CD4-positive, CD25-positive, alpha-beta regulatory T cell (primary cell): ENCODE data around the gene NDUFC2. TPM values are rescaled to one million over a fixed set of nuclear protein-coding genes. Genes with fewer than 3 reads are reported as not detected.
A peak's percentile ranks its signal among the peaks of the same experiment; 100 is the strongest.

ENCODE experiments used
- ATAC-seq, 2 donors: fragments of 150-1000 bp; cut with Tn5 transposase; one replicate each; pipeline ENCODE4 v1.10.0; 2021; ENCODE audit warnings: low read depth in 2 of 2, moderate number of reproducible peaks in 2 of 2, moderate library complexity in 1 of 2
- DNase-seq, 3 donors: peaks; one replicate each; pipeline versions ENCODE4 v3.0.0 to v3.0.0-alpha.2; 2012 to 2022; ENCODE audit warnings: mixed read lengths in 1 of 3
- H3K27ac ChIP-seq: one replicate; pipeline ENCODE4 v1.7.0; 2013; ENCODE audit warnings: mild to moderate bottlenecking, low read length; ENCODE audit not compliant: insufficient read depth, poor library complexity, severe bottlenecking
- H3K27me3 ChIP-seq: one replicate; pipeline ENCODE4 v1.7.0; 2013; ENCODE audit warnings: low read length; ENCODE audit not compliant: control insufficient read depth, insufficient read depth
- H3K36me3 ChIP-seq: one replicate; pipeline ENCODE4 v1.7.0; 2013; ENCODE audit warnings: mild to moderate bottlenecking, low read length, moderate library complexity; ENCODE audit not compliant: control insufficient read depth, insufficient read depth
- H3K4me1 ChIP-seq: 2 replicates; pipeline ENCODE4 v1.7.0; 2013; ENCODE audit warnings: mild to moderate bottlenecking, low read length; ENCODE audit not compliant: insufficient read depth, control insufficient read depth, poor library complexity, severe bottlenecking
- H3K4me3 ChIP-seq: one replicate; pipeline ENCODE4 v1.7.0; 2013; ENCODE audit warnings: low read depth, mild to moderate bottlenecking, low read length, moderate library complexity
- H3K9me3 ChIP-seq, 2 experiments: 1 replicate in 1 of 2; 2 replicates in 1 of 2; pipeline ENCODE4 v1.7.0; 2013; ENCODE audit warnings: low read length in 2 of 2, mild to moderate bottlenecking in 1 of 2, moderate library complexity in 1 of 2; ENCODE audit not compliant: control insufficient read depth in 2 of 2
- H3K27ac Mint-ChIP-seq, 3 donors: one replicate each; pipeline ENCODE4 v1.8.0; 2020 to 2022; ENCODE audit warnings: mild to moderate bottlenecking in 3 of 3, mixed read lengths in 3 of 3, moderate library complexity in 2 of 3
- H3K27me3 Mint-ChIP-seq: one replicate; pipeline ENCODE4 v1.8.0; 2022; ENCODE audit warnings: mild to moderate bottlenecking, mixed read lengths
- H3K36me3 Mint-ChIP-seq: one replicate; pipeline ENCODE4 v1.8.0; 2020; ENCODE audit warnings: mixed read lengths
- H3K4me1 Mint-ChIP-seq, 4 donors: one replicate each; pipeline ENCODE4 v1.8.0; 2020 to 2022; ENCODE audit warnings: mixed read lengths in 4 of 4, mild to moderate bottlenecking in 1 of 4
- H3K4me3 Mint-ChIP-seq, 4 donors: one replicate each; pipeline ENCODE4 v1.8.0; 2020 to 2022; ENCODE audit warnings: mild to moderate bottlenecking in 4 of 4, mixed read lengths in 4 of 4, moderate library complexity in 3 of 4
- H3K9me3 Mint-ChIP-seq, 7 donors: one replicate each; pipeline ENCODE4 v1.8.0; 2020 to 2022; ENCODE audit warnings: mixed read lengths in 7 of 7, mild to moderate bottlenecking in 3 of 7, moderate library complexity in 2 of 7
- polyA plus RNA-seq, 4 donors: library from polyadenylated mRNA; unstranded; fragments of 300-500 nt; fragmentation: Illumina TruSeq; gene quantifications; one replicate each; pipeline ENCODE4 v1.2.3, GENCODE V29; 2021
- total RNA-seq: library from RNA; stranded (reverse); gene quantifications from one replicate; pipeline ENCODE4 v1.2.3, GENCODE V29; 2022

The NDUFC2 gene
- total and polyA plus RNA-seq, 5 donors from 2014 or later, result 43.2 to 222 (median 177) TPM

DNA sequence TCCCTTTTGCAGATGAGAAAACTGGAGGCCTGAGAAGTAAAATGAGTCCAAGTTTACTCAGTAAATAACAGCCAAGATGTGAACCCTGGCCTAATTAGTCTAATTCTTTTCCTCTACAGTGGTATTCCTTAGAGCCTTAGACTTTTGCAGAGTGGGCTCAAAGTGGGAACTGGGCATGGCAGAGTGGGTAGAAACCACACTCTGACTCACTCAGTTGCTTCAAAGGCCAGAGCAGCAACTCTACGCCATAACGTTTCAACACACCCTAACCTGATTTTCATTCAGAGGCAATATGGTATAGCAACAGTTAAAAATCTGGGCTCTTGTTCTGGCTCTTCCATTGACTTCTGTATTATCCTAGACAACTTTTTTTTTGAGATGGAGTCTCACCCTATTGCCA lies 13.2 kb downstream of the NDUFC2 start:
- DNase-seq (no peak), ATAC-seq (no peak)
- H3K4me1 ChIP-seq, result no peaks in the 10 kb centered on the region
- Mint-ChIP-seq H3K36me3 (peaks cover 29% of the 10 kb centered on the region), H3K27me3 (no peaks in the 10 kb centered on the region), H3K27ac (no peak overlapping the region), H3K4me3 (no peak overlapping the region), H3K9me3 (no peaks in the 10 kb centered on the region), H3K4me1 (peaks cover under 1 to 5% (median 2%) of the 10 kb centered on the region in 4 donors)
- H3K36me3 ChIP-seq, result peaks cover 34% of the 10 kb centered on the region
- H3K27me3 ChIP-seq, result no peaks in the 10 kb centered on the region
- no peak overlapping the region for H3K4me3 ChIP-seq
- no peaks in the 10 kb centered on the region for H3K9me3 ChIP-seq
- H3K27ac ChIP-seq, result no peak overlapping the region

DNA sequence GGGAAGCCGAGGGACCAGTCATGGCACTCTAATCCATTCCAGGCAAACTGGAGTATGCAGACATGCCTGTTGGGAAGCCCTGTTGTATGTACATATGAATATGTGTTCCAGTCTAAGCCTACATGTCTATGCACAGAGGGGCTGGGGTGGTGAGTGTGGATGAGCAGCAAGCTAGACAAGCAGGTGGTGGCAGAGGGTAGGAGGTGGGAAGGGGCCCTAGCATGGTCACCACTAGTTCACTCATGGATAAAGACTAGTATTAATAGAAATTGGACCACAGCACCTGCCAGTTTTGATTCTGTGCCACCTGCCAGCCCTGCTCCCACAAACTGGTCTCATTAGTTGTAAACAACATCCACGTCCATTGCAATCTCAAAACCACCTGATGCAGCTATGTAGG lies 14.5 kb downstream of the NDUFC2 start:
- Histone ChIP-seq H3K36me3 (peaks cover 21% of the 10 kb centered on the region), H3K4me3 (no peak overlapping the region), H3K9me3 (no peaks in the 10 kb centered on the region), H3K27me3 (no peaks in the 10 kb centered on the region), H3K27ac (no peak overlapping the region), H3K4me1 (no peaks in the 10 kb centered on the region)
- Mint-ChIP-seq H3K9me3 (no peaks in the 10 kb centered on the region), H3K36me3 (peaks cover 26% of the 10 kb centered on the region), H3K4me1 (peaks cover 0 to 5% (median 0%) of the 10 kb centered on the region in 4 donors), H3K4me3 (no peak overlapping the region), H3K27me3 (no peaks in the 10 kb centered on the region), H3K27ac (no peak overlapping the region)
- no peak for DNase-seq
- ATAC-seq, result no peak

DNA sequence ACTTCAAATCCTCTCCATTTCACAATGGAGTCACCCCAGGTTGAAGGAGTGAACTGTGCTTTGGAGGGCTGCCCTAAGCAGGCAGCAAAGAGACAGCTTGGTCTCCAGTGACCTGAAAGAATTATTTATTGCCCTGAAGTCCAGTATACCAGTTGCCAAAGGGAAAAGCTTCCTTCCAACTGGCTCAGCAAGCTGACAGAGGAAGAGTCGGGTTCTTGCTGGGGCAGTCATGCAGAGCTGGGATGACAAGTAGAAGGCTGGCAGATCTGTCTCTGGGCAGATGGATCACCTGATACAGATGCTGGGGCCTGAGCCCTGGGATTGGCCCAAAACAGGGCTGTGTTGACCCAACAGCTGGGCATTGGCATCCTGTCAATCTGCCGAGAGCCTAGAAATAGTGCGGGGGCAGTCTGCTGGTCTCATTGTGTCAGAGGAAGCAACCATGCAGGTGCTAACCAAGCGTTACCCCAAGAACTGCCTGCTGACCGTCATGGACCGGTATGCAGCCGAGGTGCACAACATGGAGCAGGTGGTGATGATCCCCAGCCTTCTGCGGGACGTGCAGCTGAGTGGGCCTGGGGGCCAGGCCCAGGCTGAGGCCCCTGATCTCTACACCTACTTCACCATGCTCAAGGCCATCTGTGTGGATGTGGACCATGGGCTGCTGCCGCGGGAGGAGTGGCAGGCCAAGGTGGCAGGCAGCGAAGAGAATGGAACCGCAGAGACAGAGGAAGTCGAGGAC lies 16.1 kb downstream of the NDUFC2 start, which contains the start of gene THRSP:
Gene THRSP (plus strand): TSS at position 422 of the 742 bp plus-strand sequence. CDS start 21 bp downstream, at position 443.
- no peak for DNase-seq
- Mint-ChIP-seq H3K4me1 (peaks cover 0 to 5% (median 0%) of the 10 kb centered on the region in 4 donors), H3K36me3 (peaks cover 13% of the 10 kb centered on the region), H3K27ac (peak within 1 kb of the TSS in 1 of 3 donors; percentile 33), H3K9me3 (no peaks in the 10 kb centered on the region), H3K4me3 (no peak within 1 kb of the TSS), H3K27me3 (no peaks in the 10 kb centered on the region)
- no peak for ATAC-seq
- no peaks in the 10 kb centered on the region for H3K4me1 ChIP-seq
- H3K27me3 ChIP-seq, result no peaks in the 10 kb centered on the region
- peaks cover 7% of the 10 kb centered on the region for H3K36me3 ChIP-seq
- no peak within 1 kb of the TSS for H3K4me3 ChIP-seq
- H3K9me3 ChIP-seq, result no peaks in the 10 kb centered on the region
- no peak within 1 kb of the TSS for H3K27ac ChIP-seq

DNA sequence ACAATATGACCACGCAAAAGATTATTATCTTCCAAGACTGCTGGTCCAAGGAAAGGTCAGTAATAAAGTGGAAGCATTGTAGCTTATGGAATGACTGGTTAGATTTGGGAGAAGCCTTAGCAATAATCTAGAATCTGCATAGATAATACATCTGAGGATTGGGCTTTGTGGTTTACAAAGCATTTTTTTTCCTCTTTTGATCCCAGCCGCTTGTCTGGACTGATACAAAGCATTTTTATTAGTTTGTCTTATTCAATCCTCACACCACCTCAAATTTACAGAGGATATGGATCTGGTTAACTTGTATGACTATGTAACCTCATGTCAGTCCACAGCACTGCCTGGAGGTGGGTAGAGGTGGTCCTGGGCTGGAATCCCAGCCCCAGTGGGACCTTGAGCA lies 17.0 kb downstream of the NDUFC2 start:
- Mint-ChIP-seq H3K27ac (no peak overlapping the region), H3K4me3 (no peak overlapping the region), H3K9me3 (no peaks in the 10 kb centered on the region), H3K4me1 (peaks cover 0 to 5% (median 0%) of the 10 kb centered on the region in 4 donors), H3K27me3 (no peaks in the 10 kb centered on the region), H3K36me3 (peaks cover 5% of the 10 kb centered on the region)
- no peak overlapping the region for H3K27ac ChIP-seq
- H3K9me3 ChIP-seq, result no peaks in the 10 kb centered on the region
- no peaks in the 10 kb centered on the region for H3K27me3 ChIP-seq
- no peak overlapping the region for H3K4me3 ChIP-seq
- H3K36me3 ChIP-seq, result peaks cover 4% of the 10 kb centered on the region
- no peaks in the 10 kb centered on the region for H3K4me1 ChIP-seq
- DNase-seq, result no peak
- no peak for ATAC-seq

DNA sequence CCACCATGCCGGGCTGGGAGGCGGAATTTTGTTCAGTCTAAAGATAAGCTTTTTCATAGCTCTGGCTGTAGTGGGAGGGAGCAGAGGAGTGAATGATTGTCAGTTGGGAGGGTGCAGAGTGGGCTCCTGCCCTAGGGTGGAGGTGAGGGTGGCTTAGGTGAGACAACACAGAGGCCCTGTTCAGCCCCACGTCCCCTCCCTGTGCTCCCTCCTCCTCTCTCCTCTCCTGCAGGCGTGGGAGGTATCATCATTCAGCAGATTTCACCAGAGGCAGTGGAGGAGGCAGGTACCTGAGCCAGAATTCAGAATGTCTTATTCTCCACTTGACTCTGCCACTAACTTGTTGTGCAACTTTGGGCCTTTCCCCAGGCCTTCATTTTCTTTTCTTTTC lies 17.7 kb downstream of the NDUFC2 start:
- Mint-ChIP-seq H3K4me3 (no peak overlapping the region), H3K27ac (no peak overlapping the region)

DNA sequence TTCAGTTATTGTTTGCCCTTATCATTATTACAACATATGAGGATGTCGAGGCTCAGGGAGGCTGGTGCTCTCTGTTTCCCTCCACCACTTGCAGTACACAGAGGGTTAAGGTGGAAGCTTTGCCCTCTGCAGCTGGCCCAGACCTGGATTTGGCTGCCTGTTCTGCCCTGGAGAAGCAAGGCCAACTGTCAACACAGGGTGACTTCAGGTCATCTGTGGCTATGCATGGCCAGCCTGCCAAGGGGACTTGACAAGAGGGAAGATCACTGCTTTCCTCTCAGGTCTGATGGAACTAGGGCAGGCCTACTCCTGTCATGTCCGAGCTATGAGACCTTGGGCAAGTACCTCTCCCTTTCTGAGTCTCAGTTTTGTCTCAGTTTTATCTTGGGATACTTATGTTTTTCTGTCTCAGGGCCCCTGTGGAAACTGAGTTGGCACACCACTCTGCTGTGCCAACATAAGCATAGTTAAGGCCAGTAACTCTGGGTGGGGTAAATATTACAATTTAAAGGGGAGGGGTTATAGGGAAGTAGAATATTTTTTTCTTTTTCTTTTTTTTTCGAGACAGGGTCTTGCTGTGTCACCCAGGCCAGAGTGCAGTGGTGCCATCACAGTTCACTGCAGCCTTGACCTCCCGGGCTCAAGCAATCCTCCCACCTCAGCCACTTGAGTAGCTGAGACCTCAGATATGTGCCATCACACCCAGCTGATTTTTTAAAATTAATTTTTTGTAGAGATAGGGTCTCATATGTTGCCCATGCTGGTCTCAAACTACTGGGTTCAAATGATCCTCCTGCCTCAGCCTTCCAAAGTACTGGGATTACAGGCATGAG lies 18.4 kb downstream of the NDUFC2 start:
- Mint-ChIP-seq H3K4me3 (no peak overlapping the region), H3K27ac (peak overlapping the region in 1 of 3 donors; percentile 54), H3K9me3 (no peaks in the 10 kb centered on the region), H3K36me3 (no peaks in the 10 kb centered on the region), H3K27me3 (no peaks in the 10 kb centered on the region), H3K4me1 (peaks cover 0 to 5% (median 0%) of the 10 kb centered on the region in 4 donors)
- ATAC-seq (no peak), DNase-seq (no peak)
- Histone ChIP-seq H3K9me3 (no peaks in the 10 kb centered on the region), H3K4me1 (no peaks in the 10 kb centered on the region), H3K27ac (no peak overlapping the region), H3K4me3 (no peak overlapping the region), H3K36me3 (no peaks in the 10 kb centered on the region), H3K27me3 (no peaks in the 10 kb centered on the region)

More for the DNA sequence above, 17.7 kb downstream of the NDUFC2 start:
- peaks cover 0 to 5% (median 0%) of the 10 kb centered on the region in 4 donors for H3K4me1 Mint-ChIP-seq
- no peaks in the 10 kb centered on the region for H3K36me3 Mint-ChIP-seq
- Histone ChIP-seq H3K4me1 (no peaks in the 10 kb centered on the region), H3K4me3 (no peak overlapping the region), H3K36me3 (no peaks in the 10 kb centered on the region), H3K27me3 (no peaks in the 10 kb centered on the region), H3K27ac (no peak overlapping the region), H3K9me3 (no peaks in the 10 kb centered on the region)
- no peak for DNase-seq
- no peaks in the 10 kb centered on the region for H3K9me3 Mint-ChIP-seq
- H3K27me3 Mint-ChIP-seq, result no peaks in the 10 kb centered on the region
- no peak for ATAC-seq

DNA sequence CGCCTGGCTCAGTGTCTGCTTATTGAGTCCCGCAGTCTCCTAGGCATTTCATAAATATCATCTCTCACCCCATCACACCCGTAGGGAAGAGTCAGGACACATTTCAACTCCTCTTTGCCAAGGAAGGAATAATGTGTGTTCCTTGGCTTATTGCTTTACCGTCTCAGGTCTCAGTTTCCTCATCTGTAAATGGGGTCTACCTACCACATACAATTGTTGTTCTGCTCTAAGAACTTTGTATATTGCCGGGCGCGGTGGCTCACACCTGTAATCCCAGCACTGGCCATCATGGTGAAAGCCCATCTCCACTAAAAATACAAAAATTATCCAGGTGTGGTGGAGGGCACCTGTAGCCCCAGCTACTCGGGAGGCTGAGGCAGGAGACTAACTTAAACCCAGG lies 19.1 kb downstream of the NDUFC2 start:
- H3K4me1 Mint-ChIP-seq, result no peaks in the 10 kb centered on the region
- H3K4me3 Mint-ChIP-seq, result no peak overlapping the region

More for the DNA sequence above, 19.1 kb downstream of the NDUFC2 start:
- Histone ChIP-seq H3K9me3 (no peaks in the 10 kb centered on the region), H3K4me3 (no peak overlapping the region), H3K27ac (no peak overlapping the region), H3K4me1 (no peaks in the 10 kb centered on the region), H3K27me3 (no peaks in the 10 kb centered on the region), H3K36me3 (no peaks in the 10 kb centered on the region)
- DNase-seq (no peak), ATAC-seq (no peak)
- Mint-ChIP-seq H3K9me3 (no peaks in the 10 kb centered on the region), H3K27ac (no peak overlapping the region), H3K27me3 (no peaks in the 10 kb centered on the region), H3K36me3 (no peaks in the 10 kb centered on the region)
